ENCODE measurements around the gene OPA3.

DNA sequence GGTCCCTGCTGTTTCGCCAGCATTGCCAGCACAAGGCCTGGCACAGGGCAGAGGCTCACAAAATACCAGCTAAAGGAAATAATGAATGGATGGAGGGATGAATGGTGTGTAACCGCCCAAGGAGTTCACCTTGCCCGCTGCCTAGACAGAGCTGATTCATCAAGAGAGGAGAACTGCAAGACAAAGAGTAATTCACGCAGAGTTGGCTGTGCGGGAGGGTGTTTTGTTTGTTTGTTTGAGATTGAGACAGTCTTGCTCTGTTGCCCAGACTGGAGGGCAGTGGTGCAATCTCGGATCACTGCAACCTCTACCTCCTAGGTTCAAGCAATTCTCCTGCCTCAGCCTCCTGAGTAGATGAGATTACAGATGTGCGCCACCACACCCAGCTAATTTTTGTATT, 3.0 kb downstream of the OPA3 start:
- TF ChIP-seq, protein P1, sequence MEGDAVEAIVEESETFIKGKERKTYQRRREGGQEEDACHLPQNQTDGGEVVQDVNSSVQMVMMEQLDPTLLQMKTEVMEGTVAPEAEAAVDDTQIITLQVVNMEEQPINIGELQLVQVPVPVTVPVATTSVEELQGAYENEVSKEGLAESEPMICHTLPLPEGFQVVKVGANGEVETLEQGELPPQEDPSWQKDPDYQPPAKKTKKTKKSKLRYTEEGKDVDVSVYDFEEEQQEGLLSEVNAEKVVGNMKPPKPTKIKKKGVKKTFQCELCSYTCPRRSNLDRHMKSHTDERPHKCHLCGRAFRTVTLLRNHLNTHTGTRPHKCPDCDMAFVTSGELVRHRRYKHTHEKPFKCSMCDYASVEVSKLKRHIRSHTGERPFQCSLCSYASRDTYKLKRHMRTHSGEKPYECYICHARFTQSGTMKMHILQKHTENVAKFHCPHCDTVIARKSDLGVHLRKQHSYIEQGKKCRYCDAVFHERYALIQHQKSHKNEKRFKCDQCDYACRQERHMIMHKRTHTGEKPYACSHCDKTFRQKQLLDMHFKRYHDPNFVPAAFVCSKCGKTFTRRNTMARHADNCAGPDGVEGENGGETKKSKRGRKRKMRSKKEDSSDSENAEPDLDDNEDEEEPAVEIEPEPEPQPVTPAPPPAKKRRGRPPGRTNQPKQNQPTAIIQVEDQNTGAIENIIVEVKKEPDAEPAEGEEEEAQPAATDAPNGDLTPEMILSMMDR (IDR thresholded peaks at IDR 0.05): no peak
- no peak for TF ChIP-seq ZFX (IDR thresholded peaks at IDR 0.05; ENCODE audit: borderline replicate concordance)

All from 22Rv1 (cell line).